Left lung (tissue), 10 donors: ENCODE data around the gene HS6ST1. TPM values are rescaled to one million over a fixed set of nuclear protein-coding genes. Genes with fewer than 3 reads are reported as not detected.

ENCODE experiments used
- ATAC-seq: fragments of 200-7000 bp; cut with Tn5 transposase; one replicate; pipeline ENCODE4 v1.9.1; 2020; ENCODE audit warnings: moderate library complexity
- DNase-seq, 4 donors: peaks; one replicate each; pipeline ENCODE4 v3.0.0-alpha.2; 2013 to 2020
- H3K27ac ChIP-seq, 2 donors: fragments of 200-600 bp; sonication (generic) in 1 of 2; one replicate each; pipeline versions ENCODE4 v1.5.0 to v1.8.0; 2020 to 2021
- H3K27me3 ChIP-seq, 2 donors: fragments of 200-600 bp; sonication (generic) in 1 of 2; one replicate each; pipeline versions ENCODE4 v1.5.0 to v1.8.0; 2020 to 2021
- H3K36me3 ChIP-seq, 2 donors: fragments of 200-600 bp; sonication (generic) in 1 of 2; one replicate each; pipeline versions ENCODE4 v1.5.0 to v1.8.0; 2020 to 2021
- H3K4me1 ChIP-seq, 2 donors: fragments of 200-600 bp; one replicate each; pipeline ENCODE4 v1.8.0; 2021
- H3K4me3 ChIP-seq, 2 donors: fragments of 200-600 bp; sonication (generic) in 1 of 2; one replicate each; pipeline versions ENCODE4 v1.5.0 to v1.8.0; 2020 to 2021; ENCODE audit warnings: mild to moderate bottlenecking in 1 of 2
- H3K9me3 ChIP-seq, 2 donors: fragments of 200-600 bp; sonication (generic) in 1 of 2; one replicate each; pipeline versions ENCODE4 v1.5.0 to v1.8.0; 2020 to 2021
- intact Hi-C, 2 donors: fragments of 100-400 bp; cut with DNase I; formaldehyde crosslinking; loops; one replicate each; pipeline versions ENCODE4 v1.11.2 to v1.14.2; 2022
- polyA plus RNA-seq, 6 donors: library from polyadenylated mRNA; unstranded; fragments of 120-200 nt; gene quantifications; one replicate each; pipeline ENCODE4 v1.2.1, GENCODE V29; 2013; ENCODE audit not compliant: insufficient read length in 6 of 6
- total RNA-seq, 2 donors: library from RNA; stranded (reverse); fragmentation: NEBNext Ultra II Directional; extraction: Animal tissue kit (Norgen Biotek cat#: 25700); gene quantifications; one replicate each; pipeline ENCODE4 v1.2.1, GENCODE V29; 2021
- TF ChIP-seq, protein P1 (sequence below), 2 donors: fragments of 200-600 bp; sonication (generic) in 1 of 2; IDR thresholded peaks; one replicate each; pipeline versions ENCODE4 v1.5.0 to v1.8.0; 2021; ENCODE audit warnings: antibody characterized with exemption in 2 of 2
- donor health status: DM: no; HTN: yes; CAD: no.
- donor health status: DM: no; HTN: no; CAD: no.

The HS6ST1 gene
- total and polyA plus RNA-seq, 8 donors = 29.3 to 46.4 (median 37.2) TPM

DNA sequence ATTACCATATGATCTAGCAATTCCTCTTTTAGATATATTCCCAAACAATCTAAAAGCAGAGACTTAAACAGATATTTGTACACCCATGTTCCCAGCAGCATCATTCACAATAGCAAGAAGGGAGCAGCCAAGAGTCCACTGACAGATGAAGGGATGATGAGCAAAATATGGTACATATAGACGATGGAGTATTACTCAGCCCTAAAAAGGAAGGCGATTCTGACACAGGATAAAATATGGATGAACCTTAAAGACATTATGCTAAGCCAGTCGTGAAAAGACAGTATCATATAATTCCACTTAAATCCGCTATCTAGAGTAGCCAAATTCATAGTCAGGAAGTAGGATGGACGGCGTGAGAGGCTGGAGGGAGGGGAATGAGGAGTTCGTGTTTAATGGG lies 20.4 kb downstream of the HS6ST1 start:
- intact Hi-C loops = no loop called here
- ATAC-seq = no peak

DNA sequence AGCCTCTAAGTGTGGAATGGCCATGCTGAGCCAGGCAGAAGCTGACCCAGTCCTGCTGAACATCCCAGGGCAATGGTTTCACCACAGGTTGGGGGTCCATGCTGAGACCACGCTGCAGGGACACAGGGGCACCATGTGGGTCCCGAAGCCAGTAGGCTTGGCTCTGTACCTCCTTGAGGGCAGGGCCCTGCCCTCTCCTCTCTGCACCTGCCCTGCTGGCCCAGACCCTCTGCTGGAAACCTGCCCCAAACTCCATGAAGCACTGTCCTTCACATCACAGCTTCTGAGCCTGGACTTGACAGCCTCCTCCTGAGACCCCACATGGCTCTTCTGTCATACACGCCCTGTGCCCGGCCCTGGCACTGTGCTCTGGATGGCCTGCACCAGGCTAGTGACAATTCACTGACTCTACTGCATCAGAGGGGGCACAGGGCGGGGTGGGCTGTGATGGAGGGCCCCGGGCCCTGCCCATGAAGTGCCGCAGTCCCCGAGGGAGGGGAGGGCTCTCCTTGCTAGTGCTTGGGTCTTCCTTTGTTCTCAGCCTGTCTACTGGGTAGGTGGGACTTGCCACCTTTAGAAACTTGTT lies 24.7 kb downstream of the HS6ST1 start:
- no peak for ATAC-seq
- Histone ChIP-seq H3K27me3 (no peaks in the 10 kb centered on the region), H3K36me3 (no peaks in the 10 kb centered on the region), H3K9me3 (no peaks in the 10 kb centered on the region), H3K4me3 (no peak overlapping the region), H3K27ac (no peak overlapping the region), H3K4me1 (peaks cover 0 to 3% of the 10 kb centered on the region in 2 donors)
- TF ChIP-seq, protein P1, sequence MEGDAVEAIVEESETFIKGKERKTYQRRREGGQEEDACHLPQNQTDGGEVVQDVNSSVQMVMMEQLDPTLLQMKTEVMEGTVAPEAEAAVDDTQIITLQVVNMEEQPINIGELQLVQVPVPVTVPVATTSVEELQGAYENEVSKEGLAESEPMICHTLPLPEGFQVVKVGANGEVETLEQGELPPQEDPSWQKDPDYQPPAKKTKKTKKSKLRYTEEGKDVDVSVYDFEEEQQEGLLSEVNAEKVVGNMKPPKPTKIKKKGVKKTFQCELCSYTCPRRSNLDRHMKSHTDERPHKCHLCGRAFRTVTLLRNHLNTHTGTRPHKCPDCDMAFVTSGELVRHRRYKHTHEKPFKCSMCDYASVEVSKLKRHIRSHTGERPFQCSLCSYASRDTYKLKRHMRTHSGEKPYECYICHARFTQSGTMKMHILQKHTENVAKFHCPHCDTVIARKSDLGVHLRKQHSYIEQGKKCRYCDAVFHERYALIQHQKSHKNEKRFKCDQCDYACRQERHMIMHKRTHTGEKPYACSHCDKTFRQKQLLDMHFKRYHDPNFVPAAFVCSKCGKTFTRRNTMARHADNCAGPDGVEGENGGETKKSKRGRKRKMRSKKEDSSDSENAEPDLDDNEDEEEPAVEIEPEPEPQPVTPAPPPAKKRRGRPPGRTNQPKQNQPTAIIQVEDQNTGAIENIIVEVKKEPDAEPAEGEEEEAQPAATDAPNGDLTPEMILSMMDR (IDR thresholded peaks at IDR 0.05) = no peak
- peak in 1 of 4 donors; percentile 50 for DNase-seq
- intact Hi-C loops = no loop called here

More for the DNA sequence above, 20.4 kb downstream of the HS6ST1 start:
- Histone ChIP-seq H3K4me3 (no peak overlapping the region), H3K4me1 (no peaks in the 10 kb centered on the region), H3K27me3 (no peaks in the 10 kb centered on the region), H3K9me3 (no peaks in the 10 kb centered on the region), H3K36me3 (no peaks in the 10 kb centered on the region), H3K27ac (no peak overlapping the region)
- TF ChIP-seq, protein P1 (IDR thresholded peaks at IDR 0.05) = no peak
- DNase-seq = no peak

DNA sequence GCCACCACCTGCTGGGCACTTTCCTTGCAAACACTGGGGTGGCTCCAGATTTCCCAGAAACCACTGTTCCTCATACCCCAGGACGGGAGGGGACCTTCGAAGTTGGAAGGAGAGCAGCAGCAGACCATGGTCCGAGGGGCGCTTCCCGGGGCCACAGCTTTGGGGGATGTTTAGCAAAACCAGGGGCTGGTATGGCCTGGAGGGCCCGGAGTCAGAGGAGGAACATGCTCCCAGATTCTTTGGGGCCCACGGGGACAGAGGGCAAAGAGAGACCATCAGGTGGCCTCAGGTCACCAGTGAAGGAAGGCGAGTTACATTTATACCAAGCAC lies 25.3 kb downstream of the HS6ST1 start:
- intact Hi-C loops = no loop called here

DNA sequence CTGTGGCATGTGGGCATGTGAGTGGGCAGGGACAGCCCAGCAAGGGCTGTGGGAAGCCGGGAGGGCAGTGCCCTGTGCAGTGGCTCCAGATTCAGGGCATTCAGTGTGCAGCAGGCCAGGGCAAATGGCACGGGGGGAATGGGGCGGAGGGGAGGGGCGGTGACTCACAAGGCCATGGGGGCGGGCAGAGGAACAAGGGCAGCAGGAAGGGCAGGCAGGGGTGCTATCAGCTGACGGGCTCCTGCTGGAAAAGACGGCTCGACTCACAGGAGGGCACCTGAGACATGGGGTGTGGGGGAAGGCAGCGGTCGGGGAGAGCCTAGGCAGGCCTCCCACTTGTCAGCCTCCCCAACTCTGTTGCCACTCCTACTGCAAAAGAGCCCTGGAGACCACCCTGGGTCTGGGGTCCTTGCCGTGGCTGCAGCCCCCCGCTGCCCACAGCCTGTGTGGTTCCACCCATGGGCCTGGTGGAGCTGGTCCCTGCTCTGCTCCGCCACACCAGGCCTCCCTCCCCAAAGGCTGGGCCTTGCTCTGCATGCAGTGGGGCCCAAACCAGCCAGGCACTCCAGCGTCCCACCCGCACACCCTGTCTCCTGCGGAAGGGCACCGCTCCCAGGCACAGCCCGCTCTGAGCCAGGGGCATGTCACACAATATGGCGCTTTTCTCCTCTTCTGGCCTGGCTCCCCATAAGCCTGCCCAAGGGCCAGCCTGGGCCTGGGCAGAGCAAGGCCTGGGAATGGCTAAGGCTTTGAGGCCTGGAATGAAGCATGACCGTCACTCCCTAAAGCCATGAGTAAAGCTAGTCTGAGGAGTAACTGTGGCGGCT lies 25.9 kb downstream of the HS6ST1 start:
- Histone ChIP-seq H3K27ac (no peak overlapping the region), H3K4me1 (peaks cover 0 to 3% of the 10 kb centered on the region in 2 donors), H3K4me3 (no peak overlapping the region), H3K27me3 (no peaks in the 10 kb centered on the region), H3K9me3 (no peaks in the 10 kb centered on the region), H3K36me3 (no peaks in the 10 kb centered on the region)
- ATAC-seq = peak; percentile 15
- DNase-seq = peak in 1 of 4 donors; percentile 62
- TF ChIP-seq, protein P1 (IDR thresholded peaks at IDR 0.05) = no peak
- intact Hi-C loops = no loop called here

More for the DNA sequence above, 25.3 kb downstream of the HS6ST1 start:
- no peak overlapping the region for H3K27ac ChIP-seq
- H3K27me3 ChIP-seq = no peaks in the 10 kb centered on the region
- peaks cover 0 to 3% of the 10 kb centered on the region in 2 donors for H3K4me1 ChIP-seq
- TF ChIP-seq, protein P1 (IDR thresholded peaks at IDR 0.05) = no peak
- no peaks in the 10 kb centered on the region for H3K36me3 ChIP-seq
- DNase-seq (peak in 1 of 4 donors; percentile 57), ATAC-seq (no peak)
- no peaks in the 10 kb centered on the region for H3K9me3 ChIP-seq
- H3K4me3 ChIP-seq = no peak overlapping the region

DNA sequence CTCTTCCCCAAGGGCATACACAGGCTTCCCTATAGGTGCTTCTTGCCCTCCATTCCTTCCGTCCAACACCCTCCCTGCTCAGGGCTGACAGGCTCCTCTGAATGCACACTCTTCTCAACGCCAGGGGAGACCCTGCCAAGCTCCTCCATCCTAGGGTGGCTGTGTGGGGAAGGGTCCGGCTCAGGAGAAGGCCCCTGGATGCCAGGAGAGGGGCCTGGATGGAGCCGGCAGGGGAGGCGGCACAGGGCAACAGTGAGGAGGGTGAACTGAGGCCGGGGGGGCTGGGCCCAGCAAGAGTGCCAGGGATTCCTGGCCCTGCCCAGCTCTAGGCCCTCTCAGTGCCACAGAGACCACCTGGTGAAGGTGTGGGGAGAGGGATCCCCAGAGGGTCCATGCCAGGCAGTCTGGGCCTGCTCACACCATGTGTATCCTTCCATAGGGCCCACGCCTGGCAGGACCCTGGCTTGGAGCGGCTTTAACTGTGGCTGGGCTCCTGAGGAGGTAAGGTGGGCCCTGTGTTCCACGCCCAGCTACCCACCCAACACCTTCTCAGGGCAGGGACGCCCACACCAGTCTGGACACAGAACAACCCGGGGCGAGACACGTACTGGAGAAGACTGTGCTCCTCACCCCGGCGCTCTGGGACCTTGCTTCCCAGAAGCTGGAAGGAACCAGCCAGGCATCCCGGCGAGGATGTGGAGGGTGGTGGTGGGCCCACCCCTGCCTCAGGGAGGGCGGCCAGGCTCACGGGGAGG lies 26.6 kb downstream of the HS6ST1 start:
- peaks cover 0 to 3% of the 10 kb centered on the region in 2 donors for H3K4me1 ChIP-seq

More for the DNA sequence above, 26.6 kb downstream of the HS6ST1 start:
- TF ChIP-seq, protein P1 (IDR thresholded peaks at IDR 0.05) = no peak
- ATAC-seq = no peak
- DNase-seq = peak in 1 of 4 donors; percentile 71
- Histone ChIP-seq H3K4me3 (no peak overlapping the region), H3K9me3 (no peaks in the 10 kb centered on the region), H3K36me3 (no peaks in the 10 kb centered on the region), H3K27ac (no peak overlapping the region), H3K27me3 (no peaks in the 10 kb centered on the region)
- intact Hi-C loops = no loop called here
